Measurements from ENCODE around the gene MOGAT3.

MOGAT3 gene

GRCh38 chr7:101170617-101171441 is 30.0 kb downstream of the MOGAT3 start:
- DNase-seq: peak in 1 of 2 experiments; percentile 18

- peak; percentile 77 to 80 for DNase-seq
Measured at GRCh38 chr7:101169838-101170551, 30.8 kb downstream of the MOGAT3 start.

GRCh38 chr7:101169110-101169837 is 31.6 kb downstream of the MOGAT3 start:
- DNase-seq: peak in 1 of 2 experiments; percentile 40

GRCh38 chr7:101168412-101169049 is 32.3 kb downstream of the MOGAT3 start:
- DNase-seq: peak in 1 of 2 experiments; percentile 51

- no peak for DNase-seq
Measured at GRCh38 chr7:101167645-101168411, 33.0 kb downstream of the MOGAT3 start.

GRCh38 chr7:101166909-101167644 is 33.8 kb downstream of the MOGAT3 start:
- DNase-seq: no peak

GRCh38 chr7:101166648-101166908 is 34.3 kb downstream of the MOGAT3 start:
- peak in 1 of 2 experiments; percentile 15 for DNase-seq

- DNase-seq: no peak
Measured at GRCh38 chr7:101165958-101166647, 34.7 kb downstream of the MOGAT3 start.

GRCh38 chr7:101165075-101165957 is 35.5 kb downstream of the MOGAT3 start, which contains the start of gene VGF:
TSS of gene VGF (minus strand) at chr7:101165569. CDS start at chr7:101164843, 726 bp downstream.
- peak; percentile 88 to 91 for DNase-seq

- DNase-seq: no peak
Measured at GRCh38 chr7:101164071-101164840, 36.6 kb downstream of the MOGAT3 start.

- peak in 1 of 2 experiments; percentile 67 for DNase-seq
Measured at GRCh38 chr7:101163279-101164070, 37.4 kb downstream of the MOGAT3 start.

- no peak for DNase-seq
Measured at GRCh38 chr7:101162551-101163278, 38.1 kb downstream of the MOGAT3 start.

- no peak for DNase-seq
Measured at GRCh38 chr7:101161692-101162471, 39.0 kb downstream of the MOGAT3 start.

- DNase-seq: no peak
Measured at GRCh38 chr7:101160910-101161309, 39.9 kb downstream of the MOGAT3 start.

GRCh38 chr7:101159696-101160674 is 40.9 kb downstream of the MOGAT3 start:
- DNase-seq: peak in 1 of 2 experiments; percentile 51

Measured in stimulated activated CD4-positive, alpha-beta T cell treated with anti-CD3 and anti-CD28 coated beads, Interleukin-4, amount 100 ng/mL, for 4 hours (primary cell).